Lower lobe of right lung (tissue), 2 donors: Measurements from ENCODE around the gene PARN. TPM values are rescaled to one million over a fixed set of nuclear protein-coding genes. Genes with fewer than 3 reads are reported as not detected.

ENCODE experiments used
- ATAC-seq, 2 donors: fragments of 200-7000 bp; cut with Tn5 transposase; one replicate each; pipeline ENCODE4 v1.9.1; 2020 to 2022; ENCODE audit warnings: mild to moderate bottlenecking in 2 of 2, moderate library complexity in 2 of 2
- DNase-seq: peaks from one replicate; pipeline ENCODE4 v3.0.0-alpha.2; 2020
- H3K27ac ChIP-seq: fragments of 200-600 bp; one replicate; pipeline ENCODE4 v1.8.0; 2022
- H3K27me3 ChIP-seq: fragments of 200-600 bp; one replicate; pipeline ENCODE4 v1.8.0; 2022; ENCODE audit warnings: low read depth
- H3K36me3 ChIP-seq: fragments of 200-600 bp; one replicate; pipeline ENCODE4 v1.8.0; 2022; ENCODE audit warnings: mild to moderate bottlenecking
- H3K4me1 ChIP-seq: fragments of 200-600 bp; one replicate; pipeline ENCODE4 v1.8.0; 2022
- H3K4me3 ChIP-seq: fragments of 200-600 bp; one replicate; pipeline ENCODE4 v1.8.0; 2022; ENCODE audit warnings: mild to moderate bottlenecking
- H3K9me3 ChIP-seq: fragments of 200-600 bp; one replicate; pipeline ENCODE4 v1.8.0; 2022
- intact Hi-C: fragments of 100-400 bp; cut with DNase I; formaldehyde crosslinking; loops from one replicate; pipeline ENCODE4 v1.11.0; 2022
- total RNA-seq: library from RNA; stranded (reverse); fragmentation: NEBNext Ultra II Directional; extraction: Animal tissue kit (Norgen Biotek cat#: 25700); gene quantifications from one replicate; pipeline ENCODE4 v1.2.1, GENCODE V29; 2021
- TF ChIP-seq, protein P1 (sequence below): fragments of 200-600 bp; IDR thresholded peaks from one replicate; pipeline ENCODE4 v1.8.0; 2022; ENCODE audit warnings: antibody characterized with exemption, mild to moderate bottlenecking
- donor health status: DM: no; HTN: yes; CAD: no; lungs with severe emphysema.

The PARN gene
- total RNA-seq, 1 donor from 2014 or later, result 35.7 TPM

DNA sequence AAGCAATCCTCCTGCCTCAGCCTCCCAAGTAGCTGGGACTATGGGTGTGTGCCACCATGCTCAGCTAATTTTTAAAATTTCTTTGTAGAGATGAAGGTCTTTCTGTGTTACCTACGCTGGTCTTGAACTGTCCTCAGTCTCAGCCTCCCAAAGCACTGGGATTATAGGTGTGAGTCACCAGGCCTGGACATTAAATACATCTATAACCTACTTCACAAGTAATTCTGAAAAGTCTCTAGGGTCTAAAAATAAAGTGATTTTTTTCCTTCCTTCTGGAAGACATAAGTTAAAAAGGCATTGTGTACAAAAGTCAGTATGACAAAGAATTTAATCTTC is 118.3 kb downstream of the PARN start:
- H3K4me3 ChIP-seq, result no peak overlapping the region
- DNase-seq (no peak), ATAC-seq (no peak)
- TF ChIP-seq, protein P1, sequence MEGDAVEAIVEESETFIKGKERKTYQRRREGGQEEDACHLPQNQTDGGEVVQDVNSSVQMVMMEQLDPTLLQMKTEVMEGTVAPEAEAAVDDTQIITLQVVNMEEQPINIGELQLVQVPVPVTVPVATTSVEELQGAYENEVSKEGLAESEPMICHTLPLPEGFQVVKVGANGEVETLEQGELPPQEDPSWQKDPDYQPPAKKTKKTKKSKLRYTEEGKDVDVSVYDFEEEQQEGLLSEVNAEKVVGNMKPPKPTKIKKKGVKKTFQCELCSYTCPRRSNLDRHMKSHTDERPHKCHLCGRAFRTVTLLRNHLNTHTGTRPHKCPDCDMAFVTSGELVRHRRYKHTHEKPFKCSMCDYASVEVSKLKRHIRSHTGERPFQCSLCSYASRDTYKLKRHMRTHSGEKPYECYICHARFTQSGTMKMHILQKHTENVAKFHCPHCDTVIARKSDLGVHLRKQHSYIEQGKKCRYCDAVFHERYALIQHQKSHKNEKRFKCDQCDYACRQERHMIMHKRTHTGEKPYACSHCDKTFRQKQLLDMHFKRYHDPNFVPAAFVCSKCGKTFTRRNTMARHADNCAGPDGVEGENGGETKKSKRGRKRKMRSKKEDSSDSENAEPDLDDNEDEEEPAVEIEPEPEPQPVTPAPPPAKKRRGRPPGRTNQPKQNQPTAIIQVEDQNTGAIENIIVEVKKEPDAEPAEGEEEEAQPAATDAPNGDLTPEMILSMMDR, result no peak
- peaks cover 9% of the 10 kb centered on the region for H3K4me1 ChIP-seq
- no peaks in the 10 kb centered on the region for H3K9me3 ChIP-seq
- no peaks in the 10 kb centered on the region for H3K36me3 ChIP-seq
- H3K27me3 ChIP-seq, result no peaks in the 10 kb centered on the region
- intact Hi-C loops, result no loop called here
- no peak overlapping the region for H3K27ac ChIP-seq

DNA sequence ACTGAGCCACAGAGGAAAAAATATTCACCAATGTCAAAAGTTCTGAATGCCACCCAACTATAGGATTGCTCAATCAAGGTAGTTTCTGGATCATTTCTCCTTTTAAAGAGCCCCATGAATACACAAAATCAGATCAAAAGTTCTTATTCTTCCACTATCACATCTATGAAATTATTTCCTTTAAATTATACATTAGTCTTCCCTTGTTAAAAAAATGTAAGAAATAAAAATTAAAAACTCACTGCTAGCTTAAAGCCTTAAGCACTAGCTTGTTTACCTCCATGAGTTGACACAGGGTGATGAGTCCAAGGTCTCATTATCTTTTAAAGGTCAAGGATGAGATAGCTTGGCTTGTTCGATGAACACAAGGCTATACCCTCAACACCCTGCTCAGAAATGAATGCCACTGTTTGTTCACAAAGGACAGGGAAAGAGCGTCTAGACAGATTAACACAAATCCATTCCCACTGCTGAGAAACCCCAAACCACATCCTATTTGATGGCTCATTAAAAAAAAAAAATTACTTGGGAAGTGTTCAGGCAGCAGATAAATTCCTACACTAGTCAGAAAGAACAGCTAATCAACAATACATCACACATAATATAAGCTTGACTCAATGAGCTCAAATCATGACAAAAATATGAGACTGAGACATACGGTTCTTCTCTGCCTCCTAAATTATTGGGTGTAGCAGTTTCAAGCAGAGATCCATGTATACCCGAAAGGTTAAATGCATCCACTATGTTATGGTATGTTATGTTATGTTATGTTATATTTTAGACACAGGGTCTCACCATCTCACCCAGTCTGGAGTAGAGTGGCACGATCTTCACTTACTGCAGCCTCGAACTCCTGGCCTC is 118.9 kb downstream of the PARN start:
- no peak overlapping the region for H3K27ac ChIP-seq
- intact Hi-C loops, result no loop called here
- ATAC-seq, result no peak

DNA sequence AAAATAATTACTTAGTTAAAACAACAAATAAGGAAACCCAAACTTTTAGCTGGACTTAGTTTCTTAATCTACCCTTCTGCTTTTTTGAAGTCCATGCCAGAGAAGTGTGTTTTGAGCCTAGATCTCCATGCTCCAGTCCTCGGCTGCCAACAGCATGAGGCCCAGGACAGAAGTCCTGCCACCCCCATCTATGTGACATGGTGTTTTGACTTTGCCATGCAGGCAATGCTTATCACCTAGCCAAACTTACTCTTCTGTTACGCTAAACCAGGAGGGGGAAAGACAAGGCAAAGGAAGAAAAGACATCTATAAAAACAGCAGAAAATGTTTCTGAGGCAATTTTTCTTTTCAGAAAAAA is 119.5 kb downstream of the PARN start:
- no peak overlapping the region for H3K27ac ChIP-seq
- H3K9me3 ChIP-seq, result no peaks in the 10 kb centered on the region
- no peak overlapping the region for H3K4me3 ChIP-seq
- TF ChIP-seq, protein P1, result no peak
- no peak for ATAC-seq
- H3K4me1 ChIP-seq, result peaks cover 9% of the 10 kb centered on the region
- no peaks in the 10 kb centered on the region for H3K36me3 ChIP-seq
- DNase-seq, result no peak
- intact Hi-C loops, result no loop called here
- no peaks in the 10 kb centered on the region for H3K27me3 ChIP-seq

More for the DNA sequence above, 118.9 kb downstream of the PARN start:
- peaks cover 9% of the 10 kb centered on the region for H3K4me1 ChIP-seq
- H3K4me3 ChIP-seq, result no peak overlapping the region
- no peaks in the 10 kb centered on the region for H3K9me3 ChIP-seq
- H3K36me3 ChIP-seq, result no peaks in the 10 kb centered on the region
- no peaks in the 10 kb centered on the region for H3K27me3 ChIP-seq
- no peak for DNase-seq
- TF ChIP-seq, protein P1, result no peak

DNA sequence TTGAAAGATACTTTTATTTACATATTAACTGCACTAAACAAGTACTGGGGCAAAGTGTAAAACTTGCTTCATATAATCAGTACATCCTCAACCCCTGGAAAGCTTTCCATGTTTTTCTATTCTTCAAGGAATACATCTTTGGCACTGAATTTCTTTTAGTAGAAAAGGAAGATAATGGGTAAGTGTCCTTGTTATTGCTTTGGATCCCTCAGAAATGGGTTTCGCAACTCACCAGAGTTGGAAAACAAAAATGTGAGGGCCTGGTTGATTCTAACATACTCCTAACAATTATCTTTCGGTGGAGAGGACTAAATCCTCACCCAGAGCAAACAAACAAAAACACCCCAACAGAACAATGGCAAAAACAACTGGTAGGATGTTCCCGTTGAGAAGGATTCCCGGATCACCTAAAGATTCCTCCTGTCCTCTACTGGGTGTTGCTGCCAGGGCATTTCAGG is 120.4 kb downstream of the PARN start:
- no peaks in the 10 kb centered on the region for H3K36me3 ChIP-seq
- H3K27me3 ChIP-seq, result no peaks in the 10 kb centered on the region
- H3K4me1 ChIP-seq, result peaks cover 9% of the 10 kb centered on the region
- TF ChIP-seq, protein P1, result no peak
- H3K4me3 ChIP-seq, result no peak overlapping the region
- no peak overlapping the region for H3K27ac ChIP-seq
- H3K9me3 ChIP-seq, result no peaks in the 10 kb centered on the region
- ATAC-seq (no peak), DNase-seq (no peak)
- intact Hi-C loops, result no loop called here

DNA sequence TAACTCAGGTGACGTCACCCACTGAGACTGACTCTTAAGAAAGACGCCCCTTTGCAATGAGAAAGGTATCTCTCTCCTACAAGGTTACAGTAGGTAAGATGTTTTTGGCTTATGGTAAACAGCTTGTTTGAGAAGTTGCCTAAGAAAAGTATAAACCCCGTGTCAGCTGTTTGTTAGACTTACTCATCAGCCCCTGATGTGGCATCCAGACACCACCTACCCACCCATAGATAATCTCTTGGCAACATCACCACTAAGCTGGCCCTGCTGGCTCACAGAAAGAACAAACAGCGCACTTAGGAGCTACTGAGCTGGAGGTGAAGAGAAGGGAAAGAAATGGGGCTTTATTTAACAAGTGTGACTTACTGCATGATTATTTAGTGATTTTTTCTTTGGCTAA is 121.0 kb downstream of the PARN start:
- Histone ChIP-seq H3K27me3 (no peaks in the 10 kb centered on the region), H3K4me1 (peaks cover 9% of the 10 kb centered on the region), H3K9me3 (no peaks in the 10 kb centered on the region), H3K36me3 (no peaks in the 10 kb centered on the region), H3K4me3 (no peak overlapping the region), H3K27ac (no peak overlapping the region)
- TF ChIP-seq, protein P1, result no peak
- intact Hi-C loops, result no loop called here
- ATAC-seq (no peak), DNase-seq (no peak)
